HL-60/S4 treated with phorbol 12-myristate 13-acetate at 8.2 ng/mL for 4 days and 3 days (cell line): ENCODE results near the gene HDGFL3.
"Not testable (repeated sequence)": the region's sequence is repeated elsewhere in the genome, so short reads cannot be mapped to it uniquely, and the experiment has no call there.

ENCODE experiments used
- in situ Hi-C: fragments of 300-500 bp; cut with MboI; formaldehyde crosslinking; loops from 2 replicates; pipeline ENCODE4 v1.15.0; 2022; ENCODE audit warnings: low sequenced_read_pairs

The HDGFL3 gene

DNA sequence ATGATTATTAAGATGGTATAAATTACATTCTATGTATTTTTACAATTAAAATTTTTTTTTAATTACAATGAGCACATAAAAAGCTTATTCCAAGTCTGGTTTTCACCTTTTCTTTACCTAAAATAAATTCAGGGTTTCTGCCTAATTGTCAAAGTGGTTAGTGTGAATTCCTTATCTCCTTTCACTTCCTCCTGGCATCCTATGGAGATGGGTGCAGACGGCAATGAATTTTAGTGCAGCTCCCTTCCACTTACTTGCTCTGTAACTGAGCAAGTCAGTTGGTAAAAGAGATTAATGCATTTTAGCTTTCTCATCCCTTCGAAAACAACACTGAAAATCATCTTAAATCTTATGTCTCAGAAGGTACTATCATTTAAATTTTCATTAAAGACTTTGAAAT is 13.1 kb downstream of the HDGFL3 start:
- in situ Hi-C loops = no loop called here

DNA sequence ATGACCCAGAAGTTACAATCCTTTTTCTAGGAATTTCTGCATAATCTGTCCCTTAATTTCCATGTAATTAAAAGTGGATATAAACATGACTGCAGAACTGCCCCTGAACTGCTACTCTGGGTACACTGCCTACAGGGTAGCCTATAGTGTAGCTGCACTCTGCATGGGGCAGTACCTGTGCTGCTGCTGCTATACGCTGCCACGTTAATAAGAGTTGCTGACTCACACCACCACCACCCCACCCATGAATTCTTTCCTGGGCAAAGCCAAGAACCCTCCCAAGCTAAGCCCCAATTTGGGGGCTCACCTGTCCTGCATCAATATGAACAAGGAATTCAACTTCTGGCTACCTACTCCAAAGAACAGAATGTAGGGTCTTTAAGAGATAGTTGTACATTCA is 13.9 kb downstream of the HDGFL3 start:
- in situ Hi-C loops = no loop called here

DNA sequence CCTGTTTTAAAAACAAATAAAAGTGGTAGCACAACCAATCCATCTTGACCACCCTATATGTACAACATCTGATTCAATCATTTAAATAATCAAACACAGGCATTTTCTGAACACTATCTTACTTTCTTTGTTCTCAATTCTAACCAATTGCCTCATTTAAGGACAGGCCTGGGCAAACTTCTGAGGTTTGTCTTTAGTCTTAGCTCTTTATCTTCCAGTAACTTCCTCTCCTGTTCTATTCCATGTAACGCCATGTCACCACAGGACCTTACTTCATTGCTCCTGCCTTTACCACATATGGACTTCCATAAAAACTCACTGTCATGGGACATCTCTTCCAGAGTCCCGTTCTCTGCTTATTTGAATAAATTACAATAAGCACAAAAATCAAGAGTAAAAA is 14.9 kb downstream of the HDGFL3 start:
- in situ Hi-C loops = no loop called here

DNA sequence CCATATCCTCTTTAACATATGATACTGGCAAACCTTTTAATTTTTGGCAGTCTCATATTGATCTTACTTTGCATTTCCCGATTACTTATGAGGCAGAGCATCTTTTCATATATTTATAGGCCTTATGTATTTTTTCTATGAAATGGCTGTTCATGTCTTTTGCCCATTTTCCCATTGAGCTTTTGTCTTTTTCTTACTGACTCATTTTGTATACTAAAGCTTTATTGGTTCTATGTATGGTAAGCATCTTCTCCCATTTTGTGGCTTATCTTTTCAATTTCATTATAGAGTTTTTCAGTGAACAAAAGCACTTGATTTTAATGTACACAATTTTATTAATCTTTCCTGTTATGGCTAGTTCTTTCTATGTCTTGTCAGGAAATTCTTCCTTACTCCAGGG is 17.2 kb downstream of the HDGFL3 start:
- in situ Hi-C loops = no loop called here

DNA sequence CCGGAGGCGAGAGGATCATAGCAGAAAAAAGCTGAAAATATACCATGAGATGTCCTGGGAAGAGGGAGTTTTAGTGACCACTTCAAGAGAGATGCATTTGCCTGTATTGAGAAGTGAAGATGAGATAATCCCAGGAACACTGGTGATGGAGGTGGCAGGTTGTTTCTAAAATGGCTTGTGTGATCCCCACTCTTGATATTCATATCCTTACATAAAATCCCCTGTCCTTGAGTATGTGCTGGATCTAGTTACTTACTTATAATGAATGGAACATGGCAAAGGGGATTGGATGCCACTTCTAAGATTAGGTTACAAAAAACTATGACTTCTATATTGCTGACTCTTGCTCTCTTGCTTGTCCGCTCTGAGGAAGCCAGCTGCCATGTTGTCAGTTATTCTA is 22.1 kb downstream of the HDGFL3 start:
- in situ Hi-C loops = no loop called here

DNA sequence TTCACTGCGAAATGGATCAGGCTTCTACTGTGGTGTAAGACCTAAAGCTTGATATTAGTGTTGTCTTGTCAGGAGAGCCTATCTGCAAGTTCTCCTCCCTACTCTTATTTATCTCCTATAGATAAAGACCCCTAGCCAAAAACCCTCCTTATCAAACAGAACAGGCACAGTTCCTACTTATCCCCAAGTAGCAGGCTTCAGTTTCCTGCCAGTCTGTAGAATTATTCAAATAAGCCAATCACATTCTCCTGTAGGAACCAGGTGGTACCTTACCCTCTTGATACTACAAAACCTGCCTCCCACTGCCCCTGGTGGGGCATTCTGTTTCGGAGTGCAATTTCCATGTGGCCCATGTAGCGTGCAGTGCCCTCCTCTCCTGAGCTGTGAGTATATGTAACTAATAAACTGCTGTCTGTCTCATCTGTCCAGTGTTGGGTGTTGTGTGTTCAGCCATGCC is 28.7 kb downstream of the HDGFL3 start:
- in situ Hi-C loops = no loop called here

DNA sequence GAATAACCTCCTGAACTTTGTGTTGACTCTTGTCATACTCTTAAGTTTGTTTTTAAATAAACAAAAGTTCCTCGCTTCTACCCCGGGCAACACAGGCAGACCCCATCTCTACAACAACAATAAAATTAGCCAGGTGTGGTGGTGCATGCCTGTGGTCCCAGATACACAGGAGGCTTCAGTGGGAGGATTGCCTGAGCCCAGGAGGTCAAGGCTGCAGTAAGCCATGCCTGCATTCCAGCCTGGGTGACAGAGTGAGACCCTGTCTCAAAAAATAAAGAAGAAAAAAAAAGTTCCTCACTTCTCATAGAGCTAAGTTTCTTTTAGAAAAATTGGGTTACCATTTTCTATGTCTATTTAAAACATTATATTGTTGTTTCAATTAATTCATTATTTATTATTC is 29.2 kb downstream of the HDGFL3 start:
- in situ Hi-C loops = no loop called here

DNA sequence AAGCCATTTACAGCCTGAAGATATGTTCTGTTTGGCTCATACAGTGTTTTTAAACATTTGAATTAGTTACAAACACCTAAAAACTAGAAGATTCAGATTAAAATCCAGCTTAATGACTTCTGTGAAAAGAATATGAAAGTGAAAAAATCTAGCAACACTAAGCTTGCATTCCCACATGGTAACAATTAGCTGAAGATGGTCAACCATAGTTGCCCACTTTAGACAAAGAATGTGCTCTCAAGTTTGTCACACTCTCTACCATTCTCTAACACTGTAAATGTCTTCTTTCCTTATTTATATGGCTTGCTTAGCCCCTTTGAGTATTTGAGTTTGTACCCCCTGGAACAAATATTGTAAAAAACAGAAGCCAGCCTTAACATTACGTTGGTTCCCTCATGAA is 32.7 kb downstream of the HDGFL3 start:
- in situ Hi-C loops = no loop called here

DNA sequence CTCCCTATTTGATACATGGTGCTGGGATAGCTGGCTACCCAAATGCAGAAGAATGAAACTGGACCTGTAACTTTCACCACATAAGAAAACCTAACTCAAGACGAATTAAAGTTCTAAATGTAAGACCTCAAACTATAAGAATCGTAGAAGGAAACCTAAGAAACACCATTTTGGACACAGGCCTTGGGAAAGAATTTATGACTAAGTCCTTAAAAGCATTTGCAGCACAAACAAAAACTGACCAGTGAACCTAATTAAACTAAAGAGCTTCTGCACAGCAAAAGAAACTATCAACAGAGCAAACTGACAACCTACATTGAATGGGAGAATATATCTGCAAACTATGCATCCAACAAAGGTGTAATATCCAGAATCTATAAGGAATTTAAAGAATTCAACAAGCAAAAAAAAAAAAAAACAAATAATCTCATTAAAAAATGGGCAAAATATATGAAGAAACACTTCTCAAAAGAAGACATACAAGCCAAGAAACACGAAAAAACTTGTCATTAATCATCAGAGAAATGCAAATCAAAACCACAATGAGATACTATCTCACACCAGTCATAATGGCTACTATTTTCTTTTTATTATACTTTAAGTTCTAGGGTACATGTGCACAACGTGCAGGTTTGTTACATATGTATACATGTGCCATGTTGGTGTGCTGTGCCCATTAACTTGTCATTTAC is 37.0 kb downstream of the HDGFL3 start:
- in situ Hi-C loops = no loop called here

DNA sequence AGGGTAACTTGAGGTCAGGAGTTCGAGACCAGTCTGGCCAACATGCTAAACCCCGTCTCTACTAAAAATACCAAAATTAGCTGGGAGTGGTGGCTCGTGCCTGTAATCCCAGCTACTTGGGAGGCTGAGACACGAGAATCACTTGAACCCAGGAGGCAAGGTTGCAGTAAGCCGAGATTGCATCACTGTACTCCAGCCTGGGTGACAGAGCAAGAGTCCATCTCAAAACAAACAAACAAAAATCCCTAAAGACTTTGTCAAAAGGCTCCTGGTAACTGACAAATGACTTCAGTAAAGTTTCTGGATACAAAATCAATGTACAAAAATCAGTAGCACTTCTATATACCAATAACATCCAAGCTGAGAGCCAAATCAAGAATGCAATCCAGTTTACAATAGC is 38.0 kb downstream of the HDGFL3 start:
- in situ Hi-C loops = not testable (repeated sequence)

DNA sequence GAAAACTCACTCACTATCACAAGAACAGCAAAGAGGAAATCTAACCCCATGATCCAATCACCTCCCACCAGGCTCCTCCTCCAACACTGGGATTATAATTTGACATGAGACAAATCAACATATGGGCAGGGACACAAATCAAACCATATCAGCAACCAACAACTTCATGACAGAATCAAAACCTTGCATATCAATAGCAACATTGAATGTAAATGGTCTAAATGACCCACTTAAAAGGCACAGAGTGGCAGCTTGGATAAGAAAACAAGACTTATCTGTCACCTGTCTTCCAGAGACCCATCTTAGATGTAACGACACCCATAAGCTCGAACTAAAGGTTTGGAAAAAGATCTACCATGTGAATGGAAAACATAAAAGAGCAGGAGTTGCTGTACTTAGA is 40.8 kb downstream of the HDGFL3 start:
- in situ Hi-C loops = no loop called here

DNA sequence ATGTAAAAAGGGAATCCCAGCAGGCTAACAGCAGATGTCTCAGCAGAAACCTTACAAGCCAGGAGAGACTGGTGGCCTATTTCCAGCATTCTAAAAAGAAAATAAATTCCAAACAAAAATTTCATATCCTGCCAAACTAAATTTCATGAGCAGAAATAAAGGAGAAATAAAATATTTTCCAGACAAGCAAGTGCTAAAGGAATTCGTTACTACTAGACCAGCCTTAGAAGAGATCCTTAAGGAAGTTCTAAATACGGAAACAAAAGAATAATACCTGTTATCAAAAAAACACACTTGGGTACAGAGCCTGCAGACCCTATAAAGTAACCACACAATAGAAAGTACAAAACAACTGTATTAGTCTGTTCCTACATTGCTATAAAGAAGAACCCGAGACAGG is 41.4 kb downstream of the HDGFL3 start:
- in situ Hi-C loops = no loop called here

DNA sequence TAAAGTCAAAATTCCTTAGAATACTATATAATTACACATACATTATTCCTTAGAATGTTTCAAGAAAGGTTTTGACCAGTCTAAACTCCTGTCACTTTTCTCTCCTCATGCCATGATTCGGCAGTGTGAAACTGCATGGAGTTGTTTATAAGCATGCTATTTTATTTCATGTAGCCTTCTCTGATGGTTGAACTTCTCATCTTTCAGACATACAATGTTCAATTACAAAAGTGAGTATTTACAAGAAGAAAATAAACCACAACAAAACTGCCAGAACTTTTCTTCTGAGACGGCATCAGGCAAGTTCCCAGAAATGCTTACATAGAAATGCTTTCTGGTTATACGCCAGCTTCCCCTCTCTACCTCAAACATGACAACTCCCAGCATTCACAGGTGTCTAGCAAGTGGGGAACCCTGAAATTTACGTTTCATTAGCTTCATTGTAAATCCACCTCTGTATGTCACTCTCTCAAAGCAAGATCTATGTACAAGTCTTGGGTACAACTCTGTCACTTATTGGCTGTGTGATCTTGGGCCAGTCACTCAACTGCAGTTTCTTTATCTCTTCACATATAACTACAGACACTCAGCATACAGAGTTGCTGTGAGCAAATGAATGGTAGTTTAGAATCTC is 42.7 kb downstream of the HDGFL3 start:
- in situ Hi-C loops = no loop called here

DNA sequence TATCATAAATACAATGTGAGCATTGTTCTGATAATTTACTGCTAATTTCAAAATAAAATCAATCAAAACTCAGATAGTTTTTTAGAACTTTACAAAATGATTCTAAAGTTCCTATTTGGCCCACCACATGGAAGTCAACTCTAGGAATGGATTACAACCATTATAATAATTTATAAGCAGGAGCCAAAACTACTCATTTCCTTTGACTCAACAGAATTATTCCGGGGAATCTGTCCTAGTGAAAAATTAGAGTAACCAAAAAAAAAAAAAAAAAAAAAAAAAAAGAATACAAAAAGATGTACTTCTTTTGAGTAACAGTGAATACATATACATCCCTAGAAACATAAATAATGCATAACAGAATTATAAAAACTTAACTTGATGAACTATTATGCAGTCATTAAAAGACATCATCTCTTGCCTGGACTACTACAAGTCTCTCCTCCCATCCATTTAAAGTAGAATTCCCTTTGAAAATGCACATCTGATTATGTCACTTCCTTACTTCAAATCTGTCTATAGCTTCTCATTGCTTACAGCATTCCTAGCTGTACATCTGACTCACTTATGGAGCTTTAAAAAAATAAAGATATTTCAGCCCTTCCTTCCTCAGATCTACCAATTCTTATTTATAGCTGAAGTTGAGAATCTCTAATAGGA is 43.4 kb downstream of the HDGFL3 start:
- in situ Hi-C loops = no loop called here

DNA sequence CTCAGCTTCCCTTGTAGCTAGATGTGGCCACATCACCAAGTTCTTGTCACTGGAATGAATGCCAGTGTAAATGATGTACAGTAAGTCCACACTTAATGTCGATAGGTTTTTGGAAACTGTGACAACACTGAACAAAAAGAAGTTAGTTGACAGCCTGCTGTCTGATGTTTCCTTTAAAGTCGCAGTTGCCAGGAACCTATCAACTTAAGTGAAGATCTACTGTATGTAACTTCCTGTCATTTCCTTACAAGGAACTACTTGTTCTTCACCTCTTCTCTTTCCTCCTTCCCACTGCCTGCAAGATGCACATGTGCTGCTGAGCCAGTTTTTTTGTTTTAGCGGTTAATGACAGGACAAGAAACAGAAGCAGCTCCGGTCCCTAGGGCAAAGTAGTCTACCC is 44.6 kb downstream of the HDGFL3 start:
- in situ Hi-C loops = no loop called here

DNA sequence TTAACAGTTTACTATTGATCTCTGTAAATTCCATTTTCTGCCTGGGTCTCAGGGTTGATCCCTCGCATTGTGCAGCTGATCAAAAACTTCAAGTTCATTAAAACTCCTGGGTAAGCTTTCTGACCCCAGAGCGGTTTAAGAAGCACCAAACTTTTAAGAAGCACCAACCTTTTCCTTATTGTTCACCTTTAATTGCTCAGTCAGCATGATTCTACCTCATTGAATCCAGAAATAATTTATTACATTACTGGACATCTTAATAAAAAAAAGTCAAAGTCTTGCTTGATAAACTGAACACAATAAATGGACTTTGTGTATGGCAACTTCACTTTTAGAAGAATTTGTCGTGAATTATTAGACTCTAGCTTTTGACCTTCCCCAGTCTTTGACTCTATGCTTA is 46.9 kb downstream of the HDGFL3 start:
- in situ Hi-C loops = no loop called here

DNA sequence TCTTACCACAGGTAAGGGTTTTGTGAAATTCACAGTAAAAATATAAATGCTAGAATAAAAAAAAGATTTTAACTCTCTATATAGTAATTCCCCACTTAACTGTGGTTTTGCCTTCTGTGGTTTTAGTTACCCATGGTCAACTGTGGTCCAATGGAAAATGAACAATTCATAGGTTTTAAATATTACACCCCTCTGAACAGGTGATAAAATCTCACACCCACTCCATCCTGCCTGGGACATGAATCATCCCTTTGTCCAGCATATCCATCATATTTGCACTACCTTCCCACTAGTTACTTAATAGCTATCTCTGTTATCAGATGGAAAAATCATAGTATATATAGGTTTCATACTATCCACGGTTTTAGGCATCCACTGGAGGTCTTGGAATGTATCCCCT is 49.2 kb downstream of the HDGFL3 start:
- in situ Hi-C loops = no loop called here

DNA sequence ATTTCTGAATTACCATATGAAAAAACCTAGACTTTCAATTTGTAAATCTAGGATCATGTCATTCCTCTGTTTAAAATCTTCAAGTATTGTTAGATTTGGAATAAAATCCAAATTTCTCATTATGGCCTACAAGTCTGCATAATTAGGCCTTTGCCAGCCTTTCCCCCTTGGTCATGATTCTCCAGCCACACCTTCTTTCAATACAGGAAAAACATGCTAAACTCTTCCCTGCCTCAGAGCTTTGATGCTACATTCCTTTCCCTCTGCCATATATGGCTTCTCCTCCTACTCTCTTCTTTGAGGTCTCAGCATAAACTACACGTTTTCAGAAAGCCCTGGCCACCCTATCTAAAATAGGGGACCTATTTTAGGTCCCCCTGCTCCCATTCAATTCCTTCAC is 51.7 kb downstream of the HDGFL3 start:
- in situ Hi-C loops = no loop called here

DNA sequence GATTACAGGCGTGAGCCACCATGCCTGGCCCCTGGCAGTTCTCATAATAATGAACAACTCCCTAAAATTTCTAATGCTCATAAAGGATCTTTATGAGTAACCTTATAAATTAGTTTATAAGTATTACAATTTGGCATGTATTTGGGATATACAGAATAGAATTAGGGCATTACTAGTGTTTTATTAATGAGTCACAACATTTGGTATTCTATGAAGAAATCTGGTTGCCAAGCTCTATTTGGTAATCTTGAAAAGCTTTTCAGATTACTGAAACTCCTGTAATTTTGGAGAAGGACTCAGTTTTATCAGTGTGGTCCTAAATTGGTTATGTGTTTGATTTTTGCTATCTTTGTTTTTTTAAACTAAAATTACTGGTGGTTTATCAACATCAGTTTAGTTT is 54.3 kb downstream of the HDGFL3 start:
- in situ Hi-C loops = no loop called here

DNA sequence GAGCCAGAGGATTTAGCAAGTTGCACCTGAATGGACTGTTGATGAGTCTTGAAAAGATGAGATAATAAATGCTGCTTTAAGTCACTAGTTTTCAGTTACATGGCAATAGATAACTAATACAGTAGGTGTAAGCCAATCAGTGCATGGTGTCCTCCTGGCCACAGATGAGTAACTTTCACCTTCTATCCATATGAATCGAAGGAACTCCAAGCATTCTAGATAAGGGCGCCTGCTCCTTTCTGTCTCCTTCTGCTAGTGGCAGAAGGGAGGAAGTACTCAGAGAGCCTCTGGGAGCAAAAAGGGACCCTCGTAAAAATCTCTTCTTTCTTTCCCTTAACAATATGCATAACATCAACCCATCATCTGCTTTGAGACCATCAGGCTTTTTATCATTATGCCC is 62.9 kb downstream of the HDGFL3 start:
- in situ Hi-C loops = no loop called here

DNA sequence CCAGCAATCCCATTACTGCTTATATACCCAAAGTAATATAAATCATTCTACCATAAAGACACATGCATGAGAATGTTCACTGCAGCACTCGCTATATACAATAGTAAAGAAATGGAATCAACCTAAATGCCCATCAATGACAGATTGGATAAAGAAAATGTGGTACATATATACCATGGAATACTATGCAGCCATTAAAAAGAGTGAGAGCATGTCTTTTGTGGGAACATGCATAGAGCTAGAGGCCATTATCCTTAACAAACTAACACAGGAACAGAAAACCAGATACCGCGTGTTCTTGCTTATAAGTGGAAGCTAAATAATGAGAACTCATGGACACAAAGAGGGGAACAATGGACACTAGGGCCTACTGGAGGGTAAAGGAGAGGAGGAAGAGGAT is 65.5 kb downstream of the HDGFL3 start:
- in situ Hi-C loops = not testable (repeated sequence)

DNA sequence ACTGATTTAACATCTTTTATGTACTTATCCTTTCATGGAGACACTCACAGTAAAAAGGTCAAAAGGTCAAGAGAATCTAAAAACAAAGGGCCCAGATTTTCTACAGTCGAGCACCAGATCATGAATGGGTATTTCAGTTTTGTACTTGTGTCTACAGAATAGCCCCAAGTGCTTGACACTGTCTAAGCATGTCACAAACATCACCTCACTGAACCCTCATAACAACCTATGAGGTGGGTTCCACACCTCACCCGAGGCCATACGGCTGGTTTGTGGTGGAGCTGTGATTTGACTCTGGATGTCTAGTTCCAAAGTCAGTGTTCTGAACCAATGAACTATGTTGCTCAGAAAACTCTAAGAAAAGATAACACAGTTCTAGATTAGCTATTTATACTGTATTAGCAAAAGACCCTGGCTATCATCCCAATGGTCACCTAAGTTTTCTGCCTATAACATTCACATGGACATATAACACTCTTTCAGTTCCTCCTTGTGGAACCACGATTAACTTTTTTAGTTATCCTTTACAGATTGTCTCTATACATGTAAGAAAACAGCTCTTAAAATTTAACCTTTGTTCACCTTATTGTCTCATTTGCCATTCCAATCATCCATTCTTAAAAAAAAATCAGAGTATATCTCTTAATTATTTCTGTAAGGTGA is 74.6 kb downstream of the HDGFL3 start:
- in situ Hi-C loops = no loop called here
